Peyer's patch (tissue), 4 donors: ENCODE measurements around the gene C6orf132. TPM values are rescaled to one million over a fixed set of nuclear protein-coding genes. Genes with fewer than 3 reads are reported as not detected.

Experiments used
- DNase-seq, 3 donors: peaks; one replicate each; pipeline ENCODE4 v3.0.0-alpha.2; 2017 to 2019
- H3K27ac ChIP-seq, 4 donors: fragments of 200-600 bp; sonication (generic); one replicate each; pipeline ENCODE4 v1.5.1; 2016 to 2019
- H3K27me3 ChIP-seq, 2 donors: fragments of 200-600 bp; sonication (generic); one replicate each; pipeline ENCODE4 v1.5.1; 2019
- H3K36me3 ChIP-seq, 3 donors: fragments of 200-600 bp; sonication (generic); one replicate each; pipeline ENCODE4 v1.5.1; 2016 to 2019
- H3K4me1 ChIP-seq, 4 donors: fragments of 200-600 bp; sonication (generic); one replicate each; pipeline ENCODE4 v1.5.1; 2016 to 2019
- H3K4me3 ChIP-seq, 4 donors: fragments of 200-600 bp; sonication (generic); 1 replicate in 3 of 4; 2 replicates in 1 of 4; pipeline ENCODE4 v1.5.1; 2016 to 2019; ENCODE audit warnings: mild to moderate bottlenecking in 1 of 4
- H3K9me3 ChIP-seq, 4 donors: fragments of 200-600 bp; sonication (generic); one replicate each; pipeline ENCODE4 v1.5.1; 2016 to 2019; ENCODE audit warnings: mild to moderate bottlenecking in 1 of 4
- CTCF ChIP-seq, 6 experiments: fragments of 450-650 bp in 4 of 6; fragments of 200-600 bp in 2 of 6; sonication (generic) in 1 of 6; IDR thresholded peaks; one replicate each; pipeline ENCODE4 v1.5.1; 2017 to 2019; ENCODE audit warnings: antibody characterized with exemption in 6 of 6, mild to moderate bottlenecking in 3 of 6, moderate library complexity in 1 of 6
- POLR2A ChIP-seq, 2 donors: fragments of 450-650 bp; IDR thresholded peaks; one replicate each; pipeline ENCODE4 v1.5.1; 2017; ENCODE audit warnings: antibody characterized with exemption in 2 of 2, mild to moderate bottlenecking in 2 of 2, moderate library complexity in 2 of 2
- total RNA-seq, 4 donors: library from RNA; depleted of rRNA; stranded (reverse); fragments of >200 nt; gene quantifications; one replicate each; pipeline ENCODE4 v1.1.0, GENCODE V29; 2016

C6orf132 gene
- total RNA-seq, 4 donors from 2014 or later, result 47.9 to 106 (median 95.9) TPM

- Histone ChIP-seq H3K9me3 (no peaks in the 10 kb centered on the region), H3K27me3 (no peaks in the 10 kb centered on the region), H3K4me3 (no peak overlapping the region), H3K4me1 (no peaks in the 10 kb centered on the region), H3K27ac (no peak overlapping the region), H3K36me3 (peaks cover 0 to 71% (median 0%) of the 10 kb centered on the region in 3 donors)
- TF ChIP-seq POLR2A (IDR thresholded peaks at IDR 0.05), result no peak
- TF ChIP-seq CTCF (IDR thresholded peaks at IDR 0.05), result no peak
- no peak for DNase-seq
These were observed 69.1 kb downstream of the C6orf132 start for GRCh38 chr6:42073287-42073686.

- no peak overlapping the region for H3K27ac ChIP-seq
- H3K36me3 ChIP-seq, result peaks cover 0 to 71% (median 0%) of the 10 kb centered on the region in 3 donors
- DNase-seq, result no peak
- H3K27me3 ChIP-seq, result no peaks in the 10 kb centered on the region
- H3K4me3 ChIP-seq, result no peak overlapping the region
- no peaks in the 10 kb centered on the region for H3K9me3 ChIP-seq
- TF ChIP-seq CTCF (IDR thresholded peaks at IDR 0.05), result no peak
- no peak for TF ChIP-seq POLR2A (IDR thresholded peaks at IDR 0.05)
- no peaks in the 10 kb centered on the region for H3K4me1 ChIP-seq
These were observed 70.4 kb downstream of the C6orf132 start for GRCh38 chr6:42071881-42072583.

- TF ChIP-seq POLR2A (IDR thresholded peaks at IDR 0.05), result no peak
- TF ChIP-seq CTCF (IDR thresholded peaks at IDR 0.05), result no peak
- Histone ChIP-seq H3K36me3 (peaks cover 0 to 92% (median 0%) of the 10 kb centered on the region in 3 donors), H3K4me1 (no peaks in the 10 kb centered on the region)
These were observed 73.4 kb downstream of the C6orf132 start for GRCh38 chr6:42068872-42069522.

GRCh38 chr6:42068173-42068572 is 74.2 kb downstream of the C6orf132 start:
- Histone ChIP-seq H3K27me3 (no peaks in the 10 kb centered on the region), H3K36me3 (peaks cover 0 to 95% (median 0%) of the 10 kb centered on the region in 3 donors)
- TF ChIP-seq CTCF (IDR thresholded peaks at IDR 0.05) (no peak), POLR2A (IDR thresholded peaks at IDR 0.05) (no peak)

More at GRCh38 chr6:42068872-42069522, 73.4 kb downstream of the C6orf132 start:
- Histone ChIP-seq H3K27ac (no peak overlapping the region), H3K4me3 (no peak overlapping the region), H3K27me3 (no peaks in the 10 kb centered on the region), H3K9me3 (no peaks in the 10 kb centered on the region)
- DNase-seq, result no peak

GRCh38 chr6:42066156-42066675 is 76.2 kb downstream of the C6orf132 start:
- Histone ChIP-seq H3K27me3 (no peaks in the 10 kb centered on the region), H3K4me1 (no peaks in the 10 kb centered on the region), H3K27ac (no peak overlapping the region), H3K4me3 (no peak overlapping the region), H3K9me3 (no peaks in the 10 kb centered on the region), H3K36me3 (peaks cover 0 to 98% (median 0%) of the 10 kb centered on the region in 3 donors)
- no peak for DNase-seq
- TF ChIP-seq CTCF (IDR thresholded peaks at IDR 0.05) (no peak), POLR2A (IDR thresholded peaks at IDR 0.05) (no peak)

More at GRCh38 chr6:42068173-42068572, 74.2 kb downstream of the C6orf132 start:
- no peak overlapping the region for H3K27ac ChIP-seq
- no peaks in the 10 kb centered on the region for H3K9me3 ChIP-seq
- H3K4me3 ChIP-seq, result no peak overlapping the region
- DNase-seq, result no peak
- H3K4me1 ChIP-seq, result no peaks in the 10 kb centered on the region
